Gastroesophageal sphincter (tissue), 3 donors: Measurements from ENCODE around the gene ANP32B.
"Not testable (repeated sequence)": the region's sequence is repeated elsewhere in the genome, so short reads cannot be mapped to it uniquely, and the experiment has no call there.

Experiments
- POLR2A ChIP-seq, 2 donors: fragments of 450-650 bp; IDR thresholded peaks; one replicate each; pipeline ENCODE4 v1.6.1; 2017; ENCODE audit warnings: antibody characterized with exemption in 2 of 2, mild to moderate bottlenecking in 2 of 2, moderate library complexity in 1 of 2
- TF ChIP-seq, protein P1 (sequence below), 4 experiments: fragments of 200-600 bp in 2 of 4; fragments of 450-650 bp in 2 of 4; sonication (generic) in 1 of 4; IDR thresholded peaks; one replicate each; pipeline ENCODE4 v1.5.1; 2017 to 2019; ENCODE audit warnings: antibody characterized with exemption in 4 of 4, mild to moderate bottlenecking in 2 of 4, moderate library complexity in 2 of 4

GRCh38 chr9:97947094-97947493 lies 36.0 kb upstream of the ANP32B start:
- TF ChIP-seq, protein P1, sequence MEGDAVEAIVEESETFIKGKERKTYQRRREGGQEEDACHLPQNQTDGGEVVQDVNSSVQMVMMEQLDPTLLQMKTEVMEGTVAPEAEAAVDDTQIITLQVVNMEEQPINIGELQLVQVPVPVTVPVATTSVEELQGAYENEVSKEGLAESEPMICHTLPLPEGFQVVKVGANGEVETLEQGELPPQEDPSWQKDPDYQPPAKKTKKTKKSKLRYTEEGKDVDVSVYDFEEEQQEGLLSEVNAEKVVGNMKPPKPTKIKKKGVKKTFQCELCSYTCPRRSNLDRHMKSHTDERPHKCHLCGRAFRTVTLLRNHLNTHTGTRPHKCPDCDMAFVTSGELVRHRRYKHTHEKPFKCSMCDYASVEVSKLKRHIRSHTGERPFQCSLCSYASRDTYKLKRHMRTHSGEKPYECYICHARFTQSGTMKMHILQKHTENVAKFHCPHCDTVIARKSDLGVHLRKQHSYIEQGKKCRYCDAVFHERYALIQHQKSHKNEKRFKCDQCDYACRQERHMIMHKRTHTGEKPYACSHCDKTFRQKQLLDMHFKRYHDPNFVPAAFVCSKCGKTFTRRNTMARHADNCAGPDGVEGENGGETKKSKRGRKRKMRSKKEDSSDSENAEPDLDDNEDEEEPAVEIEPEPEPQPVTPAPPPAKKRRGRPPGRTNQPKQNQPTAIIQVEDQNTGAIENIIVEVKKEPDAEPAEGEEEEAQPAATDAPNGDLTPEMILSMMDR (IDR thresholded peaks at IDR 0.05) = not testable (repeated sequence)
- TF ChIP-seq POLR2A (IDR thresholded peaks at IDR 0.05) = not testable (repeated sequence)
